Pancreas (tissue), 10 donors: ENCODE measurements around the gene OSBPL1A. TPM values are rescaled to one million over a fixed set of nuclear protein-coding genes. Genes with fewer than 3 reads are reported as not detected.
"Not testable (repeated sequence)": the region's sequence is repeated elsewhere in the genome, so short reads cannot be mapped to it uniquely, and the experiment has no call there.

Experiments used
- ATAC-seq, 4 donors: fragments of 200-7000 bp; cut with Tn5 transposase; one replicate each; pipeline versions ENCODE4 v1.8.0 to v1.9.1; 2020; ENCODE audit warnings: mild to moderate bottlenecking in 4 of 4, moderate library complexity in 4 of 4
- DNase-seq, 6 donors: peaks; one replicate each; pipeline ENCODE4 v3.0.0-alpha.2; 2020
- FAIRE-seq: peaks from 2 replicates; lab custom pipeline; 2012; peaks lifted over from hg19 to GRCh38; lab: Jason Lieb, UNC
- H3K27ac ChIP-seq, 4 donors: fragments of 200-600 bp; sonication (generic); 1 replicate in 3 of 4; 2 replicates in 1 of 4; pipeline versions ENCODE4 v1.5.0 to v1.8.0; 2020
- H3K27me3 ChIP-seq, 4 donors: fragments of 200-600 bp; one replicate each; pipeline ENCODE4 v1.8.0; 2021
- H3K36me3 ChIP-seq, 3 donors: fragments of 200-600 bp; sonication (generic) in 1 of 3; one replicate each; pipeline versions ENCODE4 v1.5.0 to v1.8.0; 2020 to 2021
- H3K4me1 ChIP-seq, 3 donors: fragments of 200-600 bp; one replicate each; pipeline ENCODE4 v1.8.0; 2021
- H3K4me3 ChIP-seq, 4 donors: fragments of 200-600 bp; sonication (generic) in 2 of 4; one replicate each; pipeline versions ENCODE4 v1.5.0 to v1.8.0; 2020 to 2021
- H3K9me3 ChIP-seq, 4 donors: fragments of 200-600 bp; one replicate each; pipeline ENCODE4 v1.8.0; 2021
- WGBS, 2 donors: extraction: QIAGEN DNeasy Blood & Tissue Kit; methylation state at CpG; one replicate each; pipeline ENCODE4 v1.1.7; 2013; 5-methylcytosine and 5-hydroxymethylcytosine counted together
- intact Hi-C, 3 donors: fragments of 100-400 bp; cut with DNase I; formaldehyde crosslinking; loops; one replicate each; pipeline versions ENCODE4 v1.11.1 to v1.14.2; 2022
- polyA plus RNA-seq, 2 donors: library from polyadenylated mRNA; stranded (reverse); fragments of 200-250 nt; gene quantifications; one replicate each; pipeline ENCODE4 v1.2.3, GENCODE V29; 2013
- total RNA-seq, 6 donors: library from RNA; stranded (reverse); fragmentation: NEBNext Ultra II Directional in 4 of 6; extraction: Animal tissue kit (Norgen Biotek cat#: 25700) in 4 of 6; gene quantifications; one replicate each; pipeline versions ENCODE4 v1.2.1 to v1.2.4, GENCODE V29; 2021 to 2023
- TF ChIP-seq, protein P1 (sequence below), 4 donors: fragments of 200-600 bp; sonication (generic) in 3 of 4; IDR thresholded peaks; one replicate each; pipeline versions ENCODE4 v1.5.0 to v1.8.0; 2021; ENCODE audit warnings: antibody characterized with exemption in 4 of 4
- donor health status: healthy with polysubstance abuse.
- donor health status: DM: no; HTN: no; CAD: no; lungs with moderate emphysema.
- donor health status: DM: no; HTN: no; CAD: no.
- donor health status: control.
- donor health status: control.
- donor health status: Bipolar disorder and iron deficiency.
- donor health status: DM: yes; HTN: yes; CAD: no.
- donor health status: DM: no; HTN: no; CAD: no.
- donor health status: DM: no; HTN: no; CAD: no.
- donor health status: DM: yes; HTN: yes; CAD: no.

Gene OSBPL1A
- total and polyA plus RNA-seq, 8 donors: 5.8 to 17.9 (median 10.8) TPM

- 18 to 26% methylated on average over 9 of the region's 9 CpGs for WGBS, 2 donors
- intact Hi-C loops: loop anchor here (5.0 to 10.0 kb wide), 3 partner anchors 125 to 132 kb away; no protein-coding TSS in a partner anchor
- not testable (repeated sequence) for H3K27me3 ChIP-seq, H3K4me1 ChIP-seq, H3K27ac ChIP-seq, H3K4me3 ChIP-seq, H3K9me3 ChIP-seq, DNase-seq, H3K36me3 ChIP-seq
- TF ChIP-seq, protein P1, sequence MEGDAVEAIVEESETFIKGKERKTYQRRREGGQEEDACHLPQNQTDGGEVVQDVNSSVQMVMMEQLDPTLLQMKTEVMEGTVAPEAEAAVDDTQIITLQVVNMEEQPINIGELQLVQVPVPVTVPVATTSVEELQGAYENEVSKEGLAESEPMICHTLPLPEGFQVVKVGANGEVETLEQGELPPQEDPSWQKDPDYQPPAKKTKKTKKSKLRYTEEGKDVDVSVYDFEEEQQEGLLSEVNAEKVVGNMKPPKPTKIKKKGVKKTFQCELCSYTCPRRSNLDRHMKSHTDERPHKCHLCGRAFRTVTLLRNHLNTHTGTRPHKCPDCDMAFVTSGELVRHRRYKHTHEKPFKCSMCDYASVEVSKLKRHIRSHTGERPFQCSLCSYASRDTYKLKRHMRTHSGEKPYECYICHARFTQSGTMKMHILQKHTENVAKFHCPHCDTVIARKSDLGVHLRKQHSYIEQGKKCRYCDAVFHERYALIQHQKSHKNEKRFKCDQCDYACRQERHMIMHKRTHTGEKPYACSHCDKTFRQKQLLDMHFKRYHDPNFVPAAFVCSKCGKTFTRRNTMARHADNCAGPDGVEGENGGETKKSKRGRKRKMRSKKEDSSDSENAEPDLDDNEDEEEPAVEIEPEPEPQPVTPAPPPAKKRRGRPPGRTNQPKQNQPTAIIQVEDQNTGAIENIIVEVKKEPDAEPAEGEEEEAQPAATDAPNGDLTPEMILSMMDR (IDR thresholded peaks at IDR 0.05): peak; percentile 34 to 56 (median 44)
- ATAC-seq (peak; percentile 67 to 93 (median 80)), FAIRE-seq (peak; percentile 67)
Measured at GRCh38 chr18:24359787-24360530, 37.7 kb downstream of the OSBPL1A start.

- TF ChIP-seq, protein P1 (IDR thresholded peaks at IDR 0.05): no peak
- DNase-seq (no peak), FAIRE-seq (no peak), ATAC-seq (no peak)
- Histone ChIP-seq H3K36me3 (no peaks in the 10 kb centered on the region), H3K27me3 (no peaks in the 10 kb centered on the region), H3K4me3 (no peak overlapping the region), H3K27ac (no peak overlapping the region), H3K9me3 (no peaks in the 10 kb centered on the region), H3K4me1 (no peaks in the 10 kb centered on the region)
- intact Hi-C loops: loop anchor here in 1 of 3 donors (10.0 kb wide), 1 partner anchor 131 kb away; no protein-coding TSS in a partner anchor
- WGBS, 2 donors: 76 to 81% methylated on average over 6 of the region's 6 CpGs
Measured at GRCh38 chr18:24354278-24354677, 43.3 kb downstream of the OSBPL1A start.

GRCh38 chr18:24346254-24346653 is 51.4 kb downstream of the OSBPL1A start:
- DNase-seq (no peak), ATAC-seq (no peak), FAIRE-seq (no peak)
- Histone ChIP-seq H3K4me1 (no peaks in the 10 kb centered on the region), H3K27me3 (no peaks in the 10 kb centered on the region), H3K9me3 (no peaks in the 10 kb centered on the region), H3K36me3 (no peaks in the 10 kb centered on the region), H3K4me3 (no peak overlapping the region), H3K27ac (no peak overlapping the region)
- intact Hi-C loops: no loop called here
- TF ChIP-seq, protein P1 (IDR thresholded peaks at IDR 0.05): no peak

DNA sequence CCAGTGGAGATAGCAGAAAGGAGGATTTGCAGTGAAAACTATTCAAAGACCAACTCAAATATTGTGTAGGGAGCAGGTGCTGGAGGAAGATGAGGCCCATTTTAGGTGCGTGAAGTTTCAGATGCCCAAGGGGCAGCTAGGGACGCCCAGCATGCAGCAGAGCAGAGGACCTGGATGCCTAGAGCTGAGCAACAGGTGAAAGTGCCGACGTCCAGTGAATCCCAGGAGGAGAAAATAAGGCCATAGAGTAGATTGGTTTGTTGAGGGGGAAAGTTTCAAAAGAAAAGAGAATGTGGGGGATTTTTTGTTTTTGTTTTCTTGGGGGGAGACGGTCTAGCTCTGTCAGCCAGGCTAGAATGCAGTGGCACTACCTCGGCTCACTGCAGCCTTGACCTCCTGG is 53.1 kb downstream of the OSBPL1A start:
- TF ChIP-seq, protein P1 (IDR thresholded peaks at IDR 0.05): no peak
- no peak for DNase-seq
- WGBS, 2 donors: 92 to 94% methylated on average over 6 of the region's 6 CpGs
- Histone ChIP-seq H3K27ac (no peak overlapping the region), H3K4me1 (no peaks in the 10 kb centered on the region), H3K4me3 (no peak overlapping the region), H3K27me3 (no peaks in the 10 kb centered on the region), H3K36me3 (no peaks in the 10 kb centered on the region), H3K9me3 (no peaks in the 10 kb centered on the region)
- no peak for ATAC-seq
- no peak for FAIRE-seq
- intact Hi-C loops: no loop called here

GRCh38 chr18:24342347-24342746 is 55.3 kb downstream of the OSBPL1A start:
- ATAC-seq: no peak
- TF ChIP-seq, protein P1 (IDR thresholded peaks at IDR 0.05): no peak
- no peak overlapping the region for H3K4me3 ChIP-seq
- 81 to 83% methylated on average over 3 of the region's 3 CpGs for WGBS, 2 donors
- no peaks in the 10 kb centered on the region for H3K27me3 ChIP-seq
- no peak for FAIRE-seq
- no peaks in the 10 kb centered on the region for H3K4me1 ChIP-seq
- no peak for DNase-seq
- no peak overlapping the region for H3K27ac ChIP-seq
- H3K9me3 ChIP-seq: no peaks in the 10 kb centered on the region
- no peaks in the 10 kb centered on the region for H3K36me3 ChIP-seq
- intact Hi-C loops: no loop called here
